RKO (cell line): ENCODE data around the gene CDYL.

Experiments used
- DNase-seq: peaks from one replicate; pipeline ENCODE4 v3.0.0-alpha.2; 2016; ENCODE audit warnings: low spot score

Gene CDYL

DNA sequence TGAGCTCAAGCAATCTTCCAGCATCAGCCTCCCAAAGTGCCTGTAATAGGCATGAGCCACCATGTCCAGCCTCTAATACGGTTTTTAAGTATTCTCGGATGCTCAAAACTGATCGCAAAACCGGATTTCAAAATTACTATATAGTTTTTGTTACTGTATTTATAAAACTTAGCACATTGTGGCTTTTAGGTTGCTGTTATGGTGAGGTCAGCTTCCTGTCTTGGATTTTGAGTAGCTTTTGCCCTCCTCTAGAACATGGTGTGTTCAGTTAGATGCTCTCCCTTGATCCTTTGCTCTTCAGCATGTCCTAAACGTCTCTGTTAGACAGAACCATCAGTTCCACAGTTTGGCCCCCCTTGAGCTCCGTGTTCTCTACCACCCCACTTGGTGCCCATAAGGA is 131.4 kb downstream of the CDYL start:
- no peak for DNase-seq

DNA sequence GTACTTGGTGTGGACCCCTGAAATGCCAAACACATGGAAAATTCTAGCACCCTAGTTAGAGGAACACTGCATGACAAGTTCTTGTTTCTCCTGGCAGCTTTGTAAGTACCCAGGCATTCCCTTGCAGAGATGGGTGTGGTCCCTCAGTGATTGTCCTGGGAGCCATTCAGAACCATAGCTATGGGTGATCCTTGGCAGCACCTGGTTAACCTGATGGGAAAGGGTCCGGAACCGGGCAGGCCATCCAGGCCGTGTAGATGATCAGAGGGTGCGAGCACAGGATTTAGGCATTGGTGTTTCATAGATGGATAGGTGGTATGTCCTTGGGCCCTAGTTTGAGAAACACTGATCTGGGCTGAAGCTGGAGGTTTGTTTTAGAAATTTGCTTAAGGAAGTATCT is 131.9 kb downstream of the CDYL start:
- DNase-seq: no peak

DNA sequence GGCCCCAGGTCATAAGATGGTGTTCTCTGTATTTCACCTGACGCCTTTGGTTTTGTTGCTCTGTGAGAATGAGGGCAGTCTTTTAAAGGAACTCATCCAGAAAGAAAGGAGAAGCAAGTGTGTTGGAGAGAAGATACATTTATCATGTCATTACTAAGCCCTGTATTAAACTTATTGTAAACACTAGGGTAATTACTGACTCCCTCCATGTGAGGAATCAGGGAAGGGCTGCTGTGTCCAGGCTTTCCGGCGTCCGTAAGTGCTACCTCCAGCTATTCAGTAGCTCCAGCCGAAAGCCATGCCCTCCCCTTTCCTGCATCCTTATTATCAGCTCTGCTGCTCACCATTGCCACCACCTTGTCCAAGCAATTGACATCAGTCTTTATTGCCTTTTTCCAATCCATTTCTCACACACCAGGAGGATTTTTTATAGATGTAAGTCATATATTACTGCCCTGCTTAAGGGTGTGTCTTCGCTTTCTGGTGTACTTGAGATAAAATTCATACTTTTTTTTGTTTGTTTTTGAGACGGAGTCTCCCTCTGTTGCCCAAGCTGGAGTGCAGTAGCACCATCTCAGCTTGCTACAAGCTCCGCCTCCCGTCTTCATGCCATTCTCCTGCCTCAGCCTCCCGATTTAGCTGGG is 133.0 kb downstream of the CDYL start:
- DNase-seq: no peak

DNA sequence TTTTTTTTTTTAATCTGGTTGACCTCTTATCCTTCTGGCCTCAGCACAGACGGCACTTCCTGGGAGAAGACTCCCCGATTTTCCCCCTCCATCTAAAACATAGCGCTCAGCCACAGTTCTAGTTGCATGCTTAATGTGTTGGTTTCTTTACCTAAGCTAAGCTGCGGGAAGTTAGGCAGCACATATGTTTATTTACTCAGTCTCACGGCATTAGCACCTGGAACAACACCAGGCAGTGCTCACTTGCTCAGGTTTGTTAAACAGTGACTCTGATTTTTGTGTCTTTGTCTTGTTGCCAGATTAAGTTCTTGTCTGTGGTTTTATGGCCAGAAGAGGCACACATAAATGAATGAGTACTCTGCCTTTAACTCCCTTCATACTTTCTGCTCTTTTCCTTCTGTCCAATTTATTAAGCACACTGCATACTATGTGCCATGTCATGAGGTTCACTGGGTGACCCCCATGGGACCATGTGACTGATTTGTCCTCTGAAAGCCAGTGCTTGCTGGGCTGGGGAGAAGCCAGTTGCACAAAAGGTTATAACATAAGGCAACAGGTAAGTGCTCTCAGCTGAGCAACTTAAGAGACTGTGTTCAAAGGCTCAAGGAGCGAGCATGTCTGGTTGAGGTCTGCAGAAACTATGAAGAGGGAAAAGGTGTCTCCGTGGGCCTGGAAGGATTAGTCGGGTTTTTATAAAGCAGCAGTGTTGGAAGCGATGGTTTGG is 134.0 kb downstream of the CDYL start:
- no peak for DNase-seq

DNA sequence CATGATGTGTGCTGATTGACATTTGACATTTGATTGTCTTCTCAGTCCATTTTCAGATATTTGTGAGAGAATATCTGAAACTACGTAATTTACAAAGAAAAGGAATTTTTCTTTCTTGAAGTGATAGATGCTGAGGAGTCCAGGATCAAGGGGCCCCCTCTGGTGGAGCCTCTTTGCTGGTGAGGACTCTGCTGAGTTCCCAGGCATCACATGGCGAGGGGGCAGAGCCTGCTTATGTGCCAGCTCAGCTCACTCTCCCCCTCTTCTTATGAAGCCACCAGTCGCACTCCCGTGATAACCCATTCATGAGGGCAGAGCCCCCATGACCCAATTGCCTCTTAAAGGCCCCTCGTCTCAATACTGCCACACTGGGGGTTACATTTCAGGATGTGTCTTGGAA is 136.4 kb downstream of the CDYL start:
- DNase-seq: no peak

DNA sequence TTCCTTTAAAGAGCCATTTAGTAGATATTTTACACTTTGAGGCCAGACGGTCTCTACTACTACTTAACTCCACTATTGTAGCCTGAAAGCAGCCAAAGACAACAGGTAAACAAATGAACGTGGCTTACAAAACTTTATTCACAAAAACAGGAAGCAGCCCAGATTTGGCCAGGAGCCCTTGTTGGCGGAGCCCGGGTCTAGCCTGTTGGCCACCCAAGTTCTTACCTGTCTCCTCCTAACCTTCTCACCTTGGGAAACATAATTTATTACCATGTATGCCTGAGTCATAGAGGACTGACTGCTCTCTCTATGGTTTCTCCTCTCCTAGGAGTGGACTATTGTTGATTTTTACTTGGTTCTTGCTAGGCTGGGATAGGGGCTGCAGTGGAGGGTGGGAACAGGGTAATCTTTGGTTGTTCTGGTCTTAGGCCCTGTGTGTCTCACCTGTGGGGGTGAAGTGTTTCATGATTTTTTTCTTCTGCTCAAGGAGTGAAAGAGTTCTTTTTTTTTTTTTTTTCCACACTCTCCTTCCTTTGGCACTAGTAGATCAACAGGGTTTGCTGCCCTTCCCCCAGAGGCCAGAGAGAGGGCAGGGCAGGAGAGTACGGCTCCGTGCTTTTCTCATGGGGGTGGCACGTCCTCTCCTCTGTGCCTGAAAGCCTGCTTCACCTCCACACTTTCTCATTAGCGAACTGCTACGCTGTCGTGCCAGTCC is 137.7 kb downstream of the CDYL start:
- DNase-seq: no peak

DNA sequence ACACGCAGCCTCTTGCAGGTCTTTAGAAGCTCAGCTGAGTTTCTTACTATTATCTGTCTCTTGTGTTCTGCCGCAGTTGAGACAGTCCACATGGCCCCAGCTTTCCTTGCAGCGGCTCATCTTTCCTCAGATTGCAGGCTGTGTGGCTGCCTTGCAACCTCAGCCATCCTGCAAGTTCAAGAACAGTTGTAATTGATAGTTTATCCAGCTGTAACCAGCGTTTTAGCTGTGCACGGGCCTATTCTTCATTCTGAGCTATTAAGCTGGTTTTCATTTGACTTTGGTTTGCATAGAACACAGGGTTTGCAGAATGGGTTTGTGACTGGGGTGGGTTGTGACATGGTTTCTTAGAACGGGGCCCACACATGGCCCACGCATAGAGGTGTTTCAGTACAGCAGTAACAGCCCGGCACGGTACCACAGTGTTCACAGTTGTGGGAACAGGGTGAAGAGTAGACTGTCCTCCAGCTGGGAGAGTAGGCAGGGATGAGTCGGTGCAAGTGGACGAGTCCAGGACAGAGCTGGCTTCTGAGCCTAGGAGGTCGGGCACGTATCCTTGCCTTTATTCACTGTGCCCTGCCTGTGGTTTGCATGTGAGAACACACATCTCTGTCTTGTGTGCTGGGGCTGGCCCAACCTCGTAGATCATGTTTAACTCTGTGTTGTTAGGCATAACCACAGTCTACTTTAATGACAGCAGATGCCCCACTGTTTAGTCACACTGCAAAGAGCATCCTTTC is 138.4 kb downstream of the CDYL start:
- DNase-seq: no peak

DNA sequence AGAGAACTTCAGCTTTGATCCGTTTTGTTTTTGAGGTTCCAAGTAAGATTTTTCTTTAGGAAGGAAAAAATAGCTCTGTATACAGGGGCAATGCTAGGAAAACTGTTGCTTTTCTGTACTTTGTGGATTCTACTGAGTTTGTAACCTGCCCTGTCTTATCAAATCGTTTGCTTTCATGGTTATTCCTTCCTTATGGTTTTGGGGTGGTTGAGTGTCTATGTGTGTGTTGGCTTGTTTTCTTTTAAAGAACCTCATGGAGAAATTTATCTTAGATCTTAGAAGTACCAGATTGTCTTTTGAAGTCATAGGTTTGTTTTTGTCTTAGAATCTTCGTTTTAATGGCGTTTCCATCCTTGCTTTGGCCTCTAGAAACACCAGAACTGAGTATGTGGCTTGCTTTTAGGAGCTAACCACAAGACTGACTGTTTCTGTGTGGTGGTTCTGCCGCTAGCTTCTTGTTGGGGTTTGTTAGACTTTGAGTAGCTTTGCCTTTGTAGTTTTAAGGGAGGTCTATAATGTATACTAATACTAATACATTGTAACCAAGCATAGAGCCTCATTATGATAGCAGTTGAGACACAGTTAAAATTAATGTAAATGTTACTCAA is 140.9 kb downstream of the CDYL start:
- no peak for DNase-seq

DNA sequence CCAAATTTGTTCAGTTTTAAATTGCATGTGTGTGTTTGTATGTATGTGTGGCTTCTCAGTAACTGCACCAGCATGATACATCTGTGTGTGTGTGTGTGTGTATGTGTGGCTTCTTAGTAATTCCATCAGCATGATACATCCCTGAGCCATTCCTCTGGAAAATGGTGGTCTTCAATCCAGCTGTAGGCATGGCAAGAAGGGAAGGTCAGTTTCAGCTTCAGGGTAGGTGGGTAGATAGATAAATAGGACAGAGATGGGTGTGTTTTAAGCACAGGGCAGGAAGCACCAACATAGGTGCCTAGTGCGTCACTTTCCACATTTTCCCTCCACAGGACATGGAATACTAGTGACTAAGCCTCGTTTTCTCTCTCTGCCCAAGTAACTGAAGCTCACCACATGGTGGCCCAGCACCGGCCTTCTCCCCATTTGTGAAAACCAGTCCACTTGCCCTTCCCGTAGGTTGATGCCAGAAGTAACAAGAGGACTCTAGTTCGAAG is 144.8 kb downstream of the CDYL start:
- DNase-seq: peak; percentile 25

DNA sequence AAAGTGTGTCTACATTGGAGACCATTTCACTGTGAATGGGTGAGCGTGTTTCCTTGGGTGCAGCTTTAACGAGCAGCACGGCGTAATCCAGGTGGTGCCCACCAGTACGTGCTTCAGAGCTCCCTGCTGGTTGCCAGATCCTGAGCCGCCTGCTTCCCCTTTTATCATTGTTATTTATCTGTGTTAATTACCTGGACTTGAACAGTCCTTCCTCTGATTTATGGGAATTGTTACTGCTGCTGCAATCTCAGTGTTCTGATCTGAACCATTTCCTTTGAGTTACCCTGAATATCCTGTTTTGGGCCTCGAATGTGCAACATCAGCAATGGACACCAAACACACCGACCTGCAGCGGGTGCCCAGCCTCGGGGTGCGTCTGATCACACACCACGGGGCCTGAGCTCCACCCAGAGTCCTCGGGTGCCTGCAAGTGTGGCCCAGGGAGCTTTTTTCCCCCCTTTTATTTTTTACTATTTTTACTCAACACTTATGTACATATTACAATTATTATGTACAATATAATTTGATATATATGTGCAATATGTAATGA is 146.4 kb downstream of the CDYL start:
- DNase-seq: no peak

DNA sequence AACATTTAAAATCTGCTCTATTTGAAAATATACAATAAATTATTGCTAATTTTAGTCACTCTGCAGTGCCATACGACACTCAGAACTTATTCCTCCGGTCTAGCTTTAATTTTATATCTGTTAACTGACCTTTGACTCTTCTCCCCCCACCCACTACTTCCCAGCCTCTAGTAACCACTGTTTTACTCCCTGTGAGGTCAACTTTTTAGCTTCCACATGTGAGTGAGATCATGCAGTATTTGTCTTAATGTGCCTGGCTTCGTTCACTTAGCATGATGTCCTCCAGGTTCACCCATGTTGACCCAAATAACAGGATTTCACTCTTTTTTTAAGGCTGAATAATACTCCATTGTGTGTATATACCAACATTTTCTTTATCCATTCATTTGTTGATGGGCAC is 146.9 kb downstream of the CDYL start:
- DNase-seq: no peak

DNA sequence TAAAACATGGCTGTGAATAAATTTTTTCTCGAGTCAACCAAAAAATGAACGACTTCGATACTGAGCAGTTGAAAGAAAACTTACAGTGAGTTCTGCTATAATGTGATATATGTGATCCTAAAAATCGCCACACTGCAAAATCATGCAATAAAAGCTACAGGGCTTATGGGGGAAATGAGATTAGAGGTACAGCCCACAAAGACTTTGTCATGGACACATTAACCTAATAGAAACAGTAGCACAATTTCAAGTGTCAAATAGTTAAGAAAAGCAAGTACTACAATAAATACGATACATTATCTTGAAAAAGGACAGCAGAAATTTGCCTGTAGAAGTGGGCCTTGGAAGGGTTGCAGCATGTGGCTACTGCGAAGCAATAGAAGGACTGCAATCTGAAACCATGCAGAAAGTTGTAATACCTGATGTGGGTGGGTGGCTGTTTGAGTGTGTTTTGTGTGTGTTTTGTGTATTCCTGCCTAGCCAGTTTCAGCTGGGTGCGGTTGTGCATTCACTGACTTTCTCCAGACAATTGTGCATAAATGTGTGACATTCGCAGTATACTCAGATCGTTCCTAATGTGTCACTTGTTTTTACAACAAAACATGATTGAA is 148.6 kb downstream of the CDYL start:
- DNase-seq: no peak

DNA sequence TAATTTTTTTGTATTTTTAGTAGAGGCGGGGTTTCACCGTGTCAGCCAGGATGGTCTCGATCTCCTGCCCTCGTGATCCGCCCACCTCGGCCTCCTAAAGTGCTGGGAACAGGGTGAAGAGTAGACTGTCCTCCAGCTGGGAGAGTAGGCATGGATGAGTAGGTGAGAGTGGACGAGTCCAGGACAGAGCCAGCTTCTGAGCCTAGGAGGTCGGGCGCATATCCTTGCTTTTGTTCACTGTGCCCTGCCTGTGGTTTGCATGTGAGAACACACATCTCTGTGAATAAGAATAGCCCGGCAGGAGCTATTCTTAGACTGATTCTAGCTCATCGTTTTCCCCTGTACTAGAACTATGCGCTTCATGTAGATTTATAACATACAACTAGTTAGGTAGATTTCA is 149.4 kb downstream of the CDYL start:
- DNase-seq: no peak

DNA sequence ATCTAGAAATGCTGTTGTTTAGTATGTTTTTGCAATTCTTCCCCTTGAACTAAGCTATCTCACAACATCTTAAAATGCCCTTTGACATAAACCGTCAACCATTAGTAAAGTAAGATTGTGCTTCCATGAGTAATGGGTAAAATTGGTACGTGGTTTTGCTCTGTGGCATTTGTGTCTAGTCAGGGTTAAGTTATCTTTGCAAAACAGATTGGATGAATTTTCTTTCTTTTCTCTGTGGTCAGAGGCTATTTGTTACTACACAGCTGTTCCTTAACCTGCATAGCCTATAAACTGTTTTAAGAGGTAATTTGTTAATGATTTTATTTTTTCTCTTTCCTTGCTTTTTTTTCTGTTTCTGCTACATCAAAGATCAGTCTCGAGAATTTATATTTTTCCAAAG is 152.2 kb downstream of the CDYL start:
- DNase-seq: no peak

DNA sequence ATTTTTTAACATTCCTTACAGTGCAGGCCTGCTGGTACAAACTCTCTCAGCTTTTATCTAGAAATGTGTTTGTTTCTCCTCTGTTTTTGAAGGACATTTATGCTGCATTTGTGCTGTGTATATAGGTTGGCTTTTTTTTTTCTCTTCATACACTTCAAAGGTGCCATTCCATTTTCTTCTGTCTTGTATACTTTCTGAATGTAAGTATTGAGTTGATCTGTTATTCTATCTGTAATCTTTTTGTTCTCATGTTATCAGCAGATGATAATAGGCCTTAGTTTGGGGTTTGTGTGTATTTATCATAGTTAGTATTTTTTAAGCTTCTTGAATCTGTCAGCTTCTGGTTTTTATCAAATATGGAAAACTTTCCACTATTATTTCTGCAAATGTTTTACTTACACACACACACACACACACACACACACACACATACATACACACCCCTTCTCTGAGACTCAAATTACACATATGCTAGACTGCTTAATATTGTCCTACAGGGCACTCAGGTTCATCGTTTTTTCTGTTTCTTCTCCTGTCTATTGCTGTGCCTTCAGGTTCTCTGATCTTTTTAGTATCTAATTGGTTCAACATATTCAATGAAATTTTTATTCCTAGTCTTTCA is 153.0 kb downstream of the CDYL start:
- no peak for DNase-seq

DNA sequence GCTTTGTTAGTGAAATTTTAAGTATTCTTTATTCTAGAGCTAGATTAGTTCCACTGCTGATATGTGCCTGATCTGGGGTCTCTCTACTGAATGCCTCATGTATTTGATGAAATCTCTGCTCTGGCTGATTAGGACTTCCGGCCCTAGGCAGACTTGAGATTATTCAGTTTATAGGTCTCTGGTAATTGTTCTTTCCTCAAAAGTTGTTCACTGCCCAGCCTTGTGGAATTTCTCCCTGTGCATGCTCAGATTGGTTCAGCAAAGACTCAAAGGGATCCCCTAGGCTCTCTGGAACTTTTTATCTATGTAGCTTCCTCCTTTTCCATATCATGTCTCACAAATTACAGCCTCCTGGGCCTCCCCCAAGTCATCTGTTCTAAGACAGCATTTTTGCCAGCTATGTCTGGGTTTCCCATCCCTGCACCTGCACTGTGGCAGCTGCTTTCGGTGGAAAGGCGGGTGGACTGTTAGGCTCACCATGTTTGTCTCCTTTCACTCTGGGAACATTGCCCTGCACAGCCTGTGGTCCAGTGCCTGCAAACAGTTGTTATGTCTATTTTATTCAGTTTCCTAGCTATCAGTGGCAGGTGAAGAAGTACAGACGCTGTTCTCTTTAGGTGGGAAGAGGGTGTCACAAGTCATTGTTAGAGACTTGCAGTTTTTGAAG is 154.0 kb downstream of the CDYL start:
- DNase-seq: no peak

DNA sequence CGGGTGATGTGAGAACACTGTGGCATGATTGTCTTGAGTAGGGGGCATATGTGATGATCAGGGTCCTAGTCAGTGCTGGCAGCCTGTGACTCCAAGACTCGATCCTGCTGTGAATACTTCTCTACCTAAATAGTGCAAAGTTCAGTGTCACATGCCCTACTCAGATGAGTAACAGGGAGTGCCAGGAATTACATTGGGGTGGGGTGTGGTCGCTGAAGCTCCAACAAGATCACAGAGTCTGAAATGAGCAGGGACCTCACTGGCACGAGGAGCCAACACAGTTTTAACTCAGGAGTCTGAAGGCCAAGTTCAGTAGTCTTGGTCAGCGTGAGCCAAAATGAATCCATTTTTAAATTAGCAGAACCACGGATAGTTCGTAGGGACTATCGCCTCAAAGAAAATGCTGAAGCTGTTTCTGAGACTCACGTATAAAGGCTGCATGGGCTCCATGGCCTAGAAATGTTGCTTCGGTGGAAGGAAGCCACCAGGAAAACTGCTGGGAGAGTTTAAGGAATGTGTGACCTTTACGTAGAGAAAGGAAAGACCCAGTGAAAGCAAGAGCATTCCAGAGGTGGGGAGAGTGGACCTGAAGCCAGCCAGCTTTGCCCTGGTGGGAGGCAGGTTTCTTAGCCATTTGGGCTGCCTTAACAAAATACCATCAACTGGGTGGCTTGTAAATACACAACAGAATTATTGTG is 155.5 kb downstream of the CDYL start:
- DNase-seq: no peak

DNA sequence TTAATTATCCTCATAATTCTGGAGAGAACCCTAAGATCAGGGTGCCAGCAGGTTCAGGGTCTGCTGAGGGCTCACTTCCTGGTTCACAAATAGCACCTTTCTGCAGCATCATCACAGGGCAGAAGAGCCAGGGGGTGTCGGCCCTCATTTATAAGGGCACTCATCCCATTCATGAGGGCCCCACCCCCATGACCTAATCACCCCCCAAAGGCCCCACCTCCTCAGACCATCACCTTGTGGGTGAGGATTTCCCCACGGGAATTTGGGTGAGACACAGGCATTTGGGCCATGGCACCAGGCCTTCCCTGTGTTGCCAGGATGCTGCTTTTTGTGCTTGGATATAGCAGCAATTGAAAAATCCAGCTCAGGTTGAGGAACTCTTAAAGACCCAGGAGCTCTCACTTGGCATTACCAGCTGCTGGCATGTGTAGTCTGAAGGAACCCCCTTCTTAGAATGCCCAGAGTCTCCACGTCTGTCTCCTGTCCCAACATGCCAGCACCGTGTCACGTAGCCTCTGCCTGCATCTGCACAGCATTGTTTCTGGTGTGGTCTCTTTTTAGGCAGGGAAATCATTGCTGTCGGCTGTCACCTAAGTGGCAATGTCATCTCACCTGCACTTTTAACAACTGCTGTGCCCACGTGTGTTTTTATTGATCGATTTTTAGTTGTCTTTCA is 156.2 kb downstream of the CDYL start:
- no peak for DNase-seq

DNA sequence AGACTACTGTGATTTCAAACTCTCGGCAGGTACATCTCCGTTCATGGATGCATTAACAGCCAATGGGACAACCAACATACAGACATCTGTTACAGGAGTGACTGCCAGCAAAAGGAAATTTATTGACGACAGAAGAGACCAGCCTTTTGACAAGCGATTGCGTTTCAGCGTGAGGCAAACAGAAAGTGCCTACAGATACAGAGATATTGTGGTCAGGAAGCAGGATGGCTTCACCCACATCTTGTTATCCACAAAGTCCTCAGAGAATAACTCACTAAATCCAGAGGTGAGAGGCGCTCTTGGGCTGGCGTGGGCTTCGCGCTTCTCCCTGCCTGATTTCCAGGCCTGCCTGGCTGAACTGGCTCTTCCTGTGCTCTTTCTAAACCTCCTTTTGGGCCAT is 159.3 kb downstream of the CDYL start:
- DNase-seq: no peak
